Subcutaneous adipose tissue (tissue), 4 donors: Measurements from ENCODE around the gene PANX2. TPM values are rescaled to one million over a fixed set of nuclear protein-coding genes. Genes with fewer than 3 reads are reported as not detected.

Experiments used
- CTCF ChIP-seq: fragments of 450-650 bp; IDR thresholded peaks from one replicate; pipeline ENCODE4 v1.5.1; 2016; ENCODE audit warnings: low read depth, mild to moderate bottlenecking, control low read depth, antibody characterized with exemption, moderate library complexity
- total RNA-seq, 4 donors: library from RNA; depleted of rRNA; stranded (reverse); fragments of >200 nt; gene quantifications; one replicate each; pipeline ENCODE4 v1.1.0, GENCODE V29; 2016

PANX2 gene
- total RNA-seq, 4 donors from 2014 or later: 0.44 TPM; not detected in 3

GRCh38 chr22:50150161-50151129 is 20.1 kb upstream of the PANX2 start:
- TF ChIP-seq CTCF: no peak

- no peak for TF ChIP-seq CTCF
These were observed 18.7 kb upstream of the PANX2 start for GRCh38 chr22:50151571-50152537.

GRCh38 chr22:50153056-50153755 is 17.3 kb upstream of the PANX2 start:
- no peak for TF ChIP-seq CTCF

GRCh38 chr22:50153756-50154140 is 16.8 kb upstream of the PANX2 start:
- no peak for TF ChIP-seq CTCF

- no peak for TF ChIP-seq CTCF
These were observed 12.7 kb upstream of the PANX2 start for GRCh38 chr22:50157709-50158375.

- TF ChIP-seq CTCF: no peak
These were observed 9.6 kb upstream of the PANX2 start for GRCh38 chr22:50160947-50161346.
